ENCODE data around the gene RPTOR.

RPTOR gene

GRCh38 chr17:80512233-80512632, 32.4 kb upstream of the RPTOR start:
- ATAC-seq: peak; percentile 28
- no peak for TF ChIP-seq GLIS3 (CRISPR knock-in tag; IDR thresholded peaks at IDR 0.05)

GRCh38 chr17:80513201-80513600, 31.4 kb upstream of the RPTOR start:
- TF ChIP-seq GLIS3 (CRISPR knock-in tag; IDR thresholded peaks at IDR 0.05): no peak
- TF ChIP-seq ESRRG (CRISPR knock-in tag; IDR thresholded peaks at IDR 0.05): no peak
- TF ChIP-seq ZFP30 (CRISPR knock-in tag; IDR thresholded peaks at IDR 0.05): no peak
- no peak for TF ChIP-seq TCF4 (CRISPR knock-in tag; IDR thresholded peaks at IDR 0.05; ENCODE audit: borderline replicate concordance)
- no peak for TF ChIP-seq CSDC2 (CRISPR knock-in tag; IDR thresholded peaks at IDR 0.05)
- TF ChIP-seq TSHZ2 (CRISPR knock-in tag; IDR thresholded peaks at IDR 0.05): no peak
- no peak for TF ChIP-seq BACH2 (CRISPR knock-in tag; IDR thresholded peaks at IDR 0.05; ENCODE audit: borderline replicate concordance)
- TF ChIP-seq ZNF8 (CRISPR knock-in tag; IDR thresholded peaks at IDR 0.05): no peak
- no peak for TF ChIP-seq CREB5 (CRISPR knock-in tag; IDR thresholded peaks at IDR 0.05; ENCODE audit: low read depth)
- no peak for TF ChIP-seq ZNF70 (CRISPR knock-in tag; IDR thresholded peaks at IDR 0.05)
- no peak for TF ChIP-seq POU6F1 (CRISPR knock-in tag; IDR thresholded peaks at IDR 0.05; ENCODE audit: borderline replicate concordance, low read depth)
- ATAC-seq: no peak

- TF ChIP-seq ZNF8 (CRISPR knock-in tag; IDR thresholded peaks at IDR 0.05) (no peak), TSHZ2 (CRISPR knock-in tag; IDR thresholded peaks at IDR 0.05) (no peak), ZNF565 (CRISPR knock-in tag; conservative IDR thresholded peaks at IDR 0.05; ENCODE audit: low read depth) (no peak), BACH2 (CRISPR knock-in tag; IDR thresholded peaks at IDR 0.05; ENCODE audit: borderline replicate concordance) (no peak), SNAI2 (CRISPR knock-in tag; IDR thresholded peaks at IDR 0.05) (no peak), OSR1 (CRISPR knock-in tag; IDR thresholded peaks at IDR 0.05) (no peak), ZNF70 (CRISPR knock-in tag; IDR thresholded peaks at IDR 0.05) (no peak), ZC3H10 (CRISPR knock-in tag; IDR thresholded peaks at IDR 0.05) (no peak), ZFP3 (CRISPR knock-in tag; IDR thresholded peaks at IDR 0.05) (no peak)
- no peak; the same call in 2 of the 3 replicates for ATAC-seq
Measured at GRCh38 chr17:80513892-80514291, 30.7 kb upstream of the RPTOR start.

- ATAC-seq: no peak
- TF ChIP-seq ESRRG (CRISPR knock-in tag; IDR thresholded peaks at IDR 0.05): no peak
- no peak for TF ChIP-seq ZFP30 (CRISPR knock-in tag; IDR thresholded peaks at IDR 0.05)
- no peak for TF ChIP-seq ARNTL (CRISPR knock-in tag; IDR thresholded peaks at IDR 0.05; ENCODE audit: borderline replicate concordance, low read depth)
- no peak for TF ChIP-seq ZNF70 (CRISPR knock-in tag; IDR thresholded peaks at IDR 0.05)
- no peak for TF ChIP-seq ZFP3 (CRISPR knock-in tag; IDR thresholded peaks at IDR 0.05)
- TF ChIP-seq ZC3H10 (CRISPR knock-in tag; IDR thresholded peaks at IDR 0.05): no peak
- no peak for TF ChIP-seq TOX (CRISPR knock-in tag; IDR thresholded peaks at IDR 0.05; ENCODE audit: borderline replicate concordance)
- TF ChIP-seq ISL1 (CRISPR knock-in tag; IDR thresholded peaks at IDR 0.05): no peak
- TF ChIP-seq CSRNP3 (CRISPR knock-in tag; IDR thresholded peaks at IDR 0.05): no peak
- TF ChIP-seq CREB5 (CRISPR knock-in tag; IDR thresholded peaks at IDR 0.05; ENCODE audit: low read depth): no peak
- TF ChIP-seq PPARA (CRISPR knock-in tag; IDR thresholded peaks at IDR 0.05; ENCODE audit: borderline replicate concordance): no peak
- no peak for TF ChIP-seq PATZ1 (CRISPR knock-in tag; IDR thresholded peaks at IDR 0.05; ENCODE audit: borderline replicate concordance)
- no peak for TF ChIP-seq SNAI2 (CRISPR knock-in tag; IDR thresholded peaks at IDR 0.05)
Measured at GRCh38 chr17:80516171-80516932, 28.3 kb upstream of the RPTOR start.

Measured in SK-N-SH treated with all-trans-retinoic acid at 6 μM for 48 hours (cell line).